Large intestine (tissue), 3 donors: ENCODE results near the gene RNASEH2B. TPM values are rescaled to one million over a fixed set of nuclear protein-coding genes. Genes with fewer than 3 reads are reported as not detected.
A peak's percentile ranks its signal among the peaks of the same experiment; 100 is the strongest.

ENCODE experiments used
- DNase-seq, 2 donors: peaks; one replicate each; pipeline versions ENCODE4 v3.0.0 to v3.0.0-alpha.2; 2013
- H3K27ac ChIP-seq: one replicate; pipeline ENCODE4 v1.5.1; 2013; ENCODE audit warnings: low read length
- H3K27me3 ChIP-seq: 2 replicates; pipeline ENCODE4 v1.6.1; 2013; ENCODE audit warnings: low read length; ENCODE audit not compliant: control insufficient read depth, insufficient read depth
- H3K36me3 ChIP-seq: 2 replicates; pipeline ENCODE4 v1.6.1; 2013; ENCODE audit warnings: low read length; ENCODE audit not compliant: control insufficient read depth, insufficient read depth
- H3K4me1 ChIP-seq: one replicate; pipeline ENCODE4 v1.6.1; 2013; ENCODE audit warnings: low read length; ENCODE audit not compliant: control insufficient read depth, insufficient read depth
- H3K4me3 ChIP-seq: one replicate; pipeline ENCODE4 v1.5.1; 2013; ENCODE audit warnings: low read length
- H3K9me3 ChIP-seq: one replicate; pipeline ENCODE4 v1.6.1; 2013; ENCODE audit warnings: mild to moderate bottlenecking, low read depth, low read length, moderate library complexity; ENCODE audit not compliant: control insufficient read depth
- WGBS: methylation state at CpG from one replicate; pipeline ENCODE4 v1.1.5; 2013; ENCODE audit warnings: low lambda C conversion rate; ENCODE audit not compliant: insufficient coverage; 5-methylcytosine and 5-hydroxymethylcytosine counted together
- polyA plus RNA-seq: library from polyadenylated mRNA; unstranded; fragments of 120-200 nt; gene quantifications from one replicate; pipeline ENCODE4 v1.2.1, GENCODE V29; 2013

Gene RNASEH2B
- polyA plus RNA-seq, 1 donor, result 43.7 TPM

DNA sequence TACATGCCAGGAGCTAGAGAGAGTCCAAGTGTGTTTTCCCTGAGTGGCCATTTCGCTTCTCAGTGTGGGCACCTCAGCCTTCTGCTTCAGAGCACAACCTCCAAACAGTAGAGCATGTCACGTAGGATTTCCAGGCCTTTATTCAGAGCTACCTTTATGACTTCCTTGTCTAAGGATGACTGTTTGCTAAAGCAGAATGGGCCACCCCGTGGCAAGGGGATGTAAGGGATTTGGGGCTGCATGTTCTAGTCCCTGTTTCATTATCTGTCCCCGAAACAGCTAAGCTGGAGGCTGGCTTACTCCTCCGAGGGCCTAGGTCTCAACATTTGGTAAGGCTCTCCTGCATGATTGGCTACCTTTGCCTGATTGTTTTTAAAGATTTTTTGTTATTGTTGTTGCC is 6.0 kb downstream of the RNASEH2B start:
- 100% methylated on average over 1 of the region's 5 CpGs for WGBS
- Histone ChIP-seq H3K27ac (no peak overlapping the region), H3K36me3 (peaks cover 2% of the 10 kb centered on the region), H3K27me3 (no peaks in the 10 kb centered on the region), H3K4me3 (no peak overlapping the region), H3K9me3 (no peaks in the 10 kb centered on the region), H3K4me1 (peaks cover 14% of the 10 kb centered on the region)
- DNase-seq, result no peak

- peak overlapping the region; percentile 23 for H3K27ac ChIP-seq
- WGBS, result no CpG with 5 or more reads among the region's 2 CpGs
- H3K4me3 ChIP-seq, result no peak overlapping the region
- peaks cover 2% of the 10 kb centered on the region for H3K9me3 ChIP-seq
- H3K27me3 ChIP-seq, result no peaks in the 10 kb centered on the region
- peaks cover 5% of the 10 kb centered on the region for H3K4me1 ChIP-seq
- H3K36me3 ChIP-seq, result peaks cover 2% of the 10 kb centered on the region
- peak; percentile 19 to 32 for DNase-seq
Measured at GRCh38 chr13:50916701-50917184, 7.2 kb downstream of the RNASEH2B start.

DNA sequence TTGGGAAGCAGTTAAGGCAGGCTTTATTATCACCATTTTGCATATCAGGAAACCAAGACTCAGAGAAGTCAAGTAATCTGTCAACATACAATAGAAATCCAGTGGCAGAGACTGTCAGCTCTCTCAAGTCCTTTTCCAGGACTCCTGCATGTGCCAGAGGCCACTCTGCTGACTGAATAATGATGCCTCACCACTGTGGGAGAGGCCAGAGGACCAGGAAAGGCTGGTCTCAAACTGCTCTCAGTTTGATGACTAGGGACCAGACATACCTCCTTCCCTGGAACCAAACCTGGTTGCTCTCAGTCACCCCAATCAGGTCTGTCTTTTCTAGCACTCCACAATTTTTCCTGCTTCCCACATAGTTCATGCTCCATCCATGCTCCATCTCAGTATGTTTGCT is 8.0 kb downstream of the RNASEH2B start:
- Histone ChIP-seq H3K27me3 (no peaks in the 10 kb centered on the region), H3K27ac (no peak overlapping the region), H3K36me3 (peaks cover 2% of the 10 kb centered on the region), H3K9me3 (peaks cover 7% of the 10 kb centered on the region), H3K4me3 (no peak overlapping the region), H3K4me1 (no peaks in the 10 kb centered on the region)
- DNase-seq, result no peak

DNA sequence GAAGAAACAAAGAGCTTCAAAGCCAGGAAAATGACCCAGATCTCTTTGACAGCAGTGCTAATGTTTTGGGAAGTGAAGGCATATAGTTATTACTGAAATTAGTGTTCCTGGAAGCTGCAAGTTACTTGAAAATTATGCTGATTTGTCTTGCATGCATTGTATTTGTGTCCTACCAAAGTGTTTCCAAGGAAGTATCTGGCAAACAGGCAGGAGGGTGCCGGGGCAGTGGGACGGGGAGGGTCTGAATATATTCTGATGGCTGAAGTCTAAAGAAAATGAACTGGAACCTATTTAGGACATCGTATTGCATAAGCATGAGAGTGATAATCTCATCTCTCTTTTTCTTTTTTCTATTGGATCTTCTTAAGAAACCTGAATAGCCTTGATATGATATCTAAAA is 9.0 kb downstream of the RNASEH2B start:
- WGBS, result 94% methylated on average over 3 of the region's 3 CpGs
- H3K36me3 ChIP-seq, result peaks cover 2% of the 10 kb centered on the region
- H3K27ac ChIP-seq, result no peak overlapping the region
- H3K27me3 ChIP-seq, result no peaks in the 10 kb centered on the region
- H3K4me1 ChIP-seq, result no peaks in the 10 kb centered on the region
- H3K9me3 ChIP-seq, result peaks cover 12% of the 10 kb centered on the region
- H3K4me3 ChIP-seq, result no peak overlapping the region
- no peak for DNase-seq

GRCh38 chr13:50919277-50919676 is 9.7 kb downstream of the RNASEH2B start:
- no peak for DNase-seq
- H3K36me3 ChIP-seq, result peaks cover 2% of the 10 kb centered on the region

DNA sequence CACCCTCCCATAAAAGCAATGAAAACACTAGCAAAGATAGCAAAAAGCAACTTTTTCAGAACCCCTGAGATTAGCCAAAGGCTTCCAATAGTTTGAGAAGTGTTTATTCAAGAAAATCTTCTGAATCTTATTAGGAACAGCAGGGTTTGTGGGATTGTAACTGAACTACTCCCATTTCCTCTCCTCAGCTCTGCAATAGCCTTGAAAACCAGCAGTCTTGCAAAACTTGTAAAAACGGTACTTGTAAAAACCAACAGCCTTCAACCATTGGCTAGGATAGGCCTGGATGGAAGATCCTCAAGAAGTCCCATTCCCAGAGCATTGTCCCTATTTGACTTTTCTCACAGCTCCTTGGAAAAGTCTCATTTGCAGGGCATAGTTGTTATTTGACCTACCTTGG is 12.1 kb downstream of the RNASEH2B start:
- peaks cover 2% of the 10 kb centered on the region for H3K36me3 ChIP-seq
- no peak overlapping the region for H3K4me3 ChIP-seq
- H3K27me3 ChIP-seq, result no peaks in the 10 kb centered on the region
- no peak overlapping the region for H3K27ac ChIP-seq
- peaks cover 25% of the 10 kb centered on the region for H3K9me3 ChIP-seq
- H3K4me1 ChIP-seq, result no peaks in the 10 kb centered on the region
- WGBS, result no CpG with 5 or more reads among the region's 1 CpG
- DNase-seq, result no peak

More at GRCh38 chr13:50919277-50919676, 9.7 kb downstream of the RNASEH2B start:
- Histone ChIP-seq H3K9me3 (peaks cover 18% of the 10 kb centered on the region), H3K27ac (no peak overlapping the region), H3K27me3 (no peaks in the 10 kb centered on the region), H3K4me1 (no peaks in the 10 kb centered on the region), H3K4me3 (no peak overlapping the region)
- no CpG with 5 or more reads among the region's 2 CpGs for WGBS

GRCh38 chr13:50923272-50923671 is 13.7 kb downstream of the RNASEH2B start:
- Histone ChIP-seq H3K27ac (no peak overlapping the region), H3K27me3 (no peaks in the 10 kb centered on the region), H3K9me3 (peaks cover 25% of the 10 kb centered on the region), H3K36me3 (no peaks in the 10 kb centered on the region), H3K4me3 (no peak overlapping the region), H3K4me1 (no peaks in the 10 kb centered on the region)
- WGBS, result no CpG with 5 or more reads among the region's 1 CpG
- no peak for DNase-seq

- Histone ChIP-seq H3K4me3 (no peak overlapping the region), H3K27me3 (no peaks in the 10 kb centered on the region), H3K4me1 (no peaks in the 10 kb centered on the region), H3K27ac (no peak overlapping the region), H3K9me3 (peaks cover 25% of the 10 kb centered on the region), H3K36me3 (no peaks in the 10 kb centered on the region)
- DNase-seq, result no peak
Measured at GRCh38 chr13:50924025-50924424, 14.4 kb downstream of the RNASEH2B start.

DNA sequence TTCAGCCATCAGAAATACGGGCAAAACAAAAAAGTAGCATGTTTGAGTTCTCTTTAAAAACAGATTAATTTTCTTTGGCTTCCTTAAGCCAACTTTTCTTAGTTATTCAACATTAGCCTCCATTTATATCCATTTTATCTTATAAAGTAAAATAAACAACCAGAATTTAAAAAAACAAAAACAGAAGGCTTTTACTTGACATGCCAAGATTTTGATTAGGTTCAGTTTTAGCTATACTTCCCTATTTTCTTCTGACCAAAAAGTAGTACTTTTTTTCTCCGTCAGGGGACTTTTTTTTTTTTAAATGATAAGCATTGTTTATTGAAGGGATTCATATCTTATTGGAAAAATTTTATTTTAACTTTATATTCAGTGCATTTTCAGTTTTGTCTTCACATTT is 18.1 kb downstream of the RNASEH2B start:
- peaks cover 17% of the 10 kb centered on the region for H3K9me3 ChIP-seq
- H3K4me3 ChIP-seq, result no peak overlapping the region
- H3K27ac ChIP-seq, result no peak overlapping the region
- DNase-seq, result no peak
- H3K4me1 ChIP-seq, result no peaks in the 10 kb centered on the region
- H3K27me3 ChIP-seq, result no peaks in the 10 kb centered on the region
- no peaks in the 10 kb centered on the region for H3K36me3 ChIP-seq
- 95% methylated on average over 2 of the region's 2 CpGs for WGBS

DNA sequence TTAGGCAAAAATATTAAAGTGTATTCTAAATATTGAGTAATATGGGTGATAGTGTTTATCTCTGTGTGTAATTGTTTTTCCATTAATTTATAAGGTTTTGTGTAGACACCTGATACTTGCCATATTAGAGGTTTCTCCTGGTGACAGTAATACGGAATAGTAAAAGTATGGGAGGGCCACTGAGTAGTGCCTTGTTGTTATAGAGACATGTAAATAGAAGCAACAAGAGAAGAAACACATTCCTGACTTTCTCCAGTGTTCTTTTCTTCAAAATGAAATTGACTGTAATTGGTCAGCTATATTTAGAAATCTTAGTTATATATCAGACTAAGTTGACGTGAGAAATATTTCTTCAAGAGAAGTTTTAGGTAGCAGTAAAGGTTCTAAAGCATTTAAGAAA is 18.5 kb downstream of the RNASEH2B start:
- no peaks in the 10 kb centered on the region for H3K4me1 ChIP-seq
- H3K9me3 ChIP-seq, result peaks cover 17% of the 10 kb centered on the region
- H3K27me3 ChIP-seq, result no peaks in the 10 kb centered on the region
- H3K27ac ChIP-seq, result no peak overlapping the region
- no peak for DNase-seq
- WGBS, result 100% methylated on average over 2 of the region's 2 CpGs
- no peaks in the 10 kb centered on the region for H3K36me3 ChIP-seq
- H3K4me3 ChIP-seq, result no peak overlapping the region

- WGBS, result no CpG with 5 or more reads among the region's 3 CpGs
- Histone ChIP-seq H3K36me3 (peaks cover 1% of the 10 kb centered on the region), H3K9me3 (peaks cover 10% of the 10 kb centered on the region), H3K4me3 (no peak overlapping the region), H3K4me1 (no peaks in the 10 kb centered on the region), H3K27ac (no peak overlapping the region), H3K27me3 (no peaks in the 10 kb centered on the region)
- no peak for DNase-seq
Measured at GRCh38 chr13:50928659-50929462, 19.3 kb downstream of the RNASEH2B start.
